CD4-positive, alpha-beta T cell (primary cell): ENCODE data around the gene C11orf65. TPM values are rescaled to one million over a fixed set of nuclear protein-coding genes. Genes with fewer than 3 reads are reported as not detected.
A peak's percentile ranks its signal among the peaks of the same experiment; 100 is the strongest.

Source experiments
- ATAC-seq: fragments of 200-7000 bp; cut with Tn5 transposase; one replicate; pipeline ENCODE4 v1.10.0; 2022; ENCODE audit warnings: mild to moderate bottlenecking; ENCODE audit not compliant: poor library complexity
- CTCF ChIA-PET: fragments of 350-600 bp; sonication (Branson Sonifier 250); formaldehyde crosslinking; loops from one replicate; lab custom pipeline; 2021; ENCODE audit warnings: antibody characterized with exemption, inconsistent platforms; lab: Charles Lee
- POLR2A ChIA-PET: fragments of 350-600 bp; sonication (Branson Sonifier 250); formaldehyde crosslinking; loops from one replicate; lab custom pipeline; 2021; ENCODE audit warnings: antibody characterized with exemption, inconsistent platforms; lab: Charles Lee
- DNase-seq, 14 experiments: peaks; one replicate each; pipeline ENCODE4 v3.0.0-alpha.2; 2013 to 2020; ENCODE audit warnings: mixed read lengths in 2 of 14
- H3K27ac ChIP-seq, 2 donors: one replicate each; pipeline versions ENCODE4 v1.5.1 to v1.7.0; 2013; ENCODE audit warnings: low read length in 2 of 2, low read depth in 1 of 2, mild to moderate bottlenecking in 1 of 2
- H3K27me3 ChIP-seq, 2 experiments: 1 replicate in 1 of 2; 2 replicates in 1 of 2; pipeline versions ENCODE4 v1.6.1 to v1.7.0; 2013; ENCODE audit warnings: low read length in 2 of 2, control low read depth in 1 of 2, mild to moderate bottlenecking in 1 of 2, moderate library complexity in 1 of 2; ENCODE audit not compliant: insufficient read depth in 2 of 2, control insufficient read depth in 1 of 2
- H3K36me3 ChIP-seq: one replicate; pipeline ENCODE4 v1.6.1; 2013; ENCODE audit warnings: low read length, control low read depth; ENCODE audit not compliant: insufficient read depth
- H3K4me1 ChIP-seq: one replicate; pipeline ENCODE4 v1.6.1; 2013; ENCODE audit warnings: low read length, control low read depth; ENCODE audit not compliant: insufficient read depth
- H3K4me3 ChIP-seq: one replicate; pipeline ENCODE4 v1.5.1; 2013; ENCODE audit warnings: mild to moderate bottlenecking, low read length, moderate library complexity
- H3K9me3 ChIP-seq, 2 experiments: 1 replicate in 1 of 2; 2 replicates in 1 of 2; pipeline versions ENCODE4 v1.6.1 to v1.7.0; 2013; ENCODE audit warnings: low read length in 2 of 2, mild to moderate bottlenecking in 2 of 2, control low read depth in 1 of 2, moderate library complexity in 1 of 2; ENCODE audit not compliant: control insufficient read depth in 1 of 2, insufficient read depth in 1 of 2
- H3K27ac Mint-ChIP-seq: one replicate; pipeline ENCODE4 v1.8.0; 2020; ENCODE audit warnings: mixed read lengths
- H3K27me3 Mint-ChIP-seq: one replicate; pipeline ENCODE4 v1.8.0; 2021; ENCODE audit warnings: mixed read lengths
- H3K36me3 Mint-ChIP-seq: one replicate; pipeline ENCODE4 v1.8.0; 2021; ENCODE audit warnings: low read depth, mixed read lengths
- H3K4me1 Mint-ChIP-seq: one replicate; pipeline ENCODE4 v1.8.0; 2021; ENCODE audit warnings: low read depth, mixed read lengths
- H3K4me3 Mint-ChIP-seq: one replicate; pipeline ENCODE4 v1.8.0; 2020; ENCODE audit warnings: mild to moderate bottlenecking, mixed read lengths
- H3K9me3 Mint-ChIP-seq: one replicate; pipeline ENCODE4 v1.8.0; 2020; ENCODE audit warnings: mixed read lengths
- intact Hi-C, 2 experiments: fragments of 100-400 bp; cut with DNase I in 1 of 2; cut with micrococcal nuclease in 1 of 2; formaldehyde crosslinking; loops; one replicate each; pipeline versions ENCODE4 v1.15.1 to v1.9.0; 2023 to 2025; cut with DNase I, micrococcal nuclease
- total RNA-seq, 174 experiments: library from RNA in 2 of 174; stranded (reverse) in 2 of 174; gene quantifications; one replicate each; pipeline ENCODE4 v1.2.3 and lab custom pipeline; 2021 to 2026
- TF ChIP-seq, protein P1 (sequence below): fragments of 200-600 bp; IDR thresholded peaks from one replicate; pipeline ENCODE4 v1.8.0; 2022; ENCODE audit warnings: antibody characterized with exemption, mild to moderate bottlenecking

Gene C11orf65
- total RNA-seq, 2 experiments from 2014 or later: 0.30 to 0.75 TPM

DNA sequence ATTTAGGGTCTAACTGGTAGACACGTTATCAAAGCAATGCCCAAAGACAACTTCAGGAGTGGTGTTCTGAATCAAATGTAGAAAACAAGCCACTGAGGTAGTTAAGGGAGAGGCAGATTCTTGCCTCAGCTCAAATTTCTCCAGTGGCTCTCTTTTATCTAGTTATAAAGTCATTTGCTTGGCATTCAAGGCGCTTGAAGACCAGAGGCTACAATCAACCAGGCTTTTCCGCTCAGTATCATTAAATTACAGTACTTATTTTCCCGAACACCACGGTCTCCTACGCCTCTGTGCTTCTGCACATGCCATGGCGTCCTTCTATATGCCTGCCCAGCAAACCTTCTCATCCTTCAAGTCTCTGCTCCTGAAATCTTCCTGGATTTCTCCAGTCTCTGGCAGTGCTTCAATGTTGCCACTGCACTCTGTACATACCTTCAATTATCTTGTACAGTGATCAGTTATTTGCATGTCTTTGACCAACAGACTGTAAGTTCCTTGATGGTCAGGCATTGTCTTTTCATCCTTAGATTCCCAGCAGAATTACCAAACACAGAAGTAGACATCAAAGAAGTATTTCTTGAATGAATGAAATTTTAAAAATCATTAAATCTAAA is 29.4 kb upstream of the C11orf65 start:
- H3K36me3 ChIP-seq: no peaks in the 10 kb centered on the region
- H3K36me3 Mint-ChIP-seq: peaks cover 10% of the 10 kb centered on the region
- peaks cover 27% of the 10 kb centered on the region for H3K4me1 Mint-ChIP-seq
- peak overlapping the region; percentile 77 for H3K4me3 ChIP-seq
- H3K9me3 Mint-ChIP-seq: no peaks in the 10 kb centered on the region
- CTCF ChIA-PET: no interaction called here
- intact Hi-C loops: loop anchor here (1.0 to 10.0 kb wide), 6 partner anchors 29 to 372 kb away; partner anchors contain the start of genes ACAT1 (in 1 of the 2), C11orf65 (in 1 of the 2), DDX10 (in 1 of the 2) and EXPH5 (in 1 of the 2)
- H3K27me3 ChIP-seq: no peaks in the 10 kb centered on the region
- H3K4me3 Mint-ChIP-seq: peak overlapping the region; percentile 95
- no peaks in the 10 kb centered on the region for H3K27me3 Mint-ChIP-seq
- H3K4me1 ChIP-seq: peaks cover 15% of the 10 kb centered on the region
- ATAC-seq: no peak
- H3K27ac ChIP-seq: peak overlapping the region; percentile 66 to 91
- no peaks in the 10 kb centered on the region for H3K9me3 ChIP-seq
- H3K27ac Mint-ChIP-seq: peak overlapping the region; percentile 96
- TF ChIP-seq, protein P1, sequence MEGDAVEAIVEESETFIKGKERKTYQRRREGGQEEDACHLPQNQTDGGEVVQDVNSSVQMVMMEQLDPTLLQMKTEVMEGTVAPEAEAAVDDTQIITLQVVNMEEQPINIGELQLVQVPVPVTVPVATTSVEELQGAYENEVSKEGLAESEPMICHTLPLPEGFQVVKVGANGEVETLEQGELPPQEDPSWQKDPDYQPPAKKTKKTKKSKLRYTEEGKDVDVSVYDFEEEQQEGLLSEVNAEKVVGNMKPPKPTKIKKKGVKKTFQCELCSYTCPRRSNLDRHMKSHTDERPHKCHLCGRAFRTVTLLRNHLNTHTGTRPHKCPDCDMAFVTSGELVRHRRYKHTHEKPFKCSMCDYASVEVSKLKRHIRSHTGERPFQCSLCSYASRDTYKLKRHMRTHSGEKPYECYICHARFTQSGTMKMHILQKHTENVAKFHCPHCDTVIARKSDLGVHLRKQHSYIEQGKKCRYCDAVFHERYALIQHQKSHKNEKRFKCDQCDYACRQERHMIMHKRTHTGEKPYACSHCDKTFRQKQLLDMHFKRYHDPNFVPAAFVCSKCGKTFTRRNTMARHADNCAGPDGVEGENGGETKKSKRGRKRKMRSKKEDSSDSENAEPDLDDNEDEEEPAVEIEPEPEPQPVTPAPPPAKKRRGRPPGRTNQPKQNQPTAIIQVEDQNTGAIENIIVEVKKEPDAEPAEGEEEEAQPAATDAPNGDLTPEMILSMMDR: no peak
- peak in 1 of 14 experiments; percentile 13 for DNase-seq
- POLR2A ChIA-PET: interaction anchor here (1.8 kb wide), 1 partner anchor 30 kb away, joined by 12 read pairs; the partner anchor contains the start of gene C11orf65

DNA sequence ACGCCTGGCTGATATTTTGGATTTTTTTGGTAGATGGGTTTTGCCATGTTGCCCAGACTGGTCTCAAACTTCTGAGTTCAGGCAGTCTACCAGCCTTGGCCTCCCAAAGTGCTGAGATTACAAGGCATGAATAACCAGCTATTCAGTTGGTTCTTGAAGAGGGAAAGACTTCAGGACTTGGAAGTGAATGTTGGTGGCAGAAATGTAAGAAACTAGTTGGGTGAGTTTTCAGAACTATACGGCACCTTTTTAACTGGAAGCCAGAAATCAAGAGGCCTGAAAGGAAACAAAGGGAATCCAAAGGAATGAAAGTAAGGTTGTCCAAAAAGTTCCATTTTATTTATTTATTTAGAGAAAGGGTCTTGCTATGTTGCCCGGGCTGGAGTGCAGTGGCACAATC is 28.0 kb upstream of the C11orf65 start:
- Mint-ChIP-seq H3K4me3 (peak overlapping the region; percentile 16), H3K27me3 (no peaks in the 10 kb centered on the region), H3K27ac (peak overlapping the region; percentile 70), H3K9me3 (no peaks in the 10 kb centered on the region), H3K36me3 (peaks cover 18% of the 10 kb centered on the region), H3K4me1 (peaks cover 27% of the 10 kb centered on the region)
- ChIA-PET CTCF (no interaction called here), POLR2A (interaction anchor here (1.8 kb wide), 1 partner anchor 28 kb away, joined by 12 read pairs; the partner anchor contains the start of gene C11orf65)
- Histone ChIP-seq H3K36me3 (peaks cover 3% of the 10 kb centered on the region), H3K4me1 (peaks cover 15% of the 10 kb centered on the region), H3K27me3 (no peaks in the 10 kb centered on the region), H3K9me3 (no peaks in the 10 kb centered on the region), H3K27ac (no peak overlapping the region), H3K4me3 (no peak overlapping the region)
- TF ChIP-seq, protein P1: no peak
- intact Hi-C loops: loop anchor here (5.0 to 10.0 kb wide), 4 partner anchors 102 to 371 kb away; partner anchors contain the start of genes ACAT1 (in 1 of the 2) and DDX10 (in 1 of the 2)
- ATAC-seq (no peak), DNase-seq (no peak)

DNA sequence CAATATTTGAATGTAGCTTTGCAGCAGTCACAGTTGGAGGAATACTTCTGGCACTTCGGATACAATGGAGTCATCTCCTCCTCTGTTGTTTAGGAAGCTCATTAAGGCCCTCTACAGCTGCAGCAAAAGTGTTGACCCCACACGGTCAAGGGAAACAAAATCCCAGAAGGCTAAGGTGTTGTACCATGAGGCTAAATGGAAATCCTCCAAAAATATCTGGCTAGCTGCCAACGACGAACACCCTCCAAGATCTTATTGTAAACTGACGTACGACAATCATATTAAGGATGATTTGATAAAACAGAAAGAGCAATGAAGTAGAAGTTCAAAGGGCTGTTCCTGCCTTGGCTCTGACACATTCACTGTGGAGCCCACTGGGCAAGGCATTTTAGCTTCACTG is 26.9 kb upstream of the C11orf65 start:
- POLR2A ChIA-PET: interaction anchor here (0.8 to 1.2 kb wide), 2 partner anchors 11 to 26 kb away, joined by 4 to 5 read pairs; no protein-coding TSS in a partner anchor
- Histone ChIP-seq H3K4me1 (peaks cover 15% of the 10 kb centered on the region), H3K27me3 (no peaks in the 10 kb centered on the region), H3K9me3 (no peaks in the 10 kb centered on the region), H3K4me3 (no peak overlapping the region), H3K27ac (no peak overlapping the region), H3K36me3 (peaks cover 7% of the 10 kb centered on the region)
- no peaks in the 10 kb centered on the region for H3K9me3 Mint-ChIP-seq
- no peaks in the 10 kb centered on the region for H3K27me3 Mint-ChIP-seq
- TF ChIP-seq, protein P1: no peak
- ATAC-seq: no peak
- intact Hi-C loops: loop anchor here (10.0 kb wide), 3 partner anchors 151 to 369 kb away; partner anchors contain the start of genes ACAT1 (in 1 of the 2) and DDX10 (in 1 of the 2)
- peak overlapping the region; percentile 70 for H3K27ac Mint-ChIP-seq
- peaks cover 30% of the 10 kb centered on the region for H3K36me3 Mint-ChIP-seq
- H3K4me3 Mint-ChIP-seq: no peak overlapping the region
- DNase-seq: no peak
- peaks cover 27% of the 10 kb centered on the region for H3K4me1 Mint-ChIP-seq
- CTCF ChIA-PET: interaction anchor here (0.6 kb wide), 1 partner anchor 21 kb away, joined by 3 read pairs; no protein-coding TSS in a partner anchor
